Right lobe of liver (tissue), 6 donors: Measurements from ENCODE around the gene CBR4. TPM values are rescaled to one million over a fixed set of nuclear protein-coding genes. Genes with fewer than 3 reads are reported as not detected.

Experiments
- ATAC-seq, 4 donors: fragments of 200-7000 bp; cut with Tn5 transposase; one replicate each; pipeline ENCODE4 v1.9.1; 2020; ENCODE audit warnings: mild to moderate bottlenecking in 4 of 4, moderate library complexity in 4 of 4
- DNase-seq, 3 donors: peaks; one replicate each; pipeline ENCODE4 v3.0.0-alpha.2; 2020
- H3K27ac ChIP-seq, 3 donors: fragments of 200-600 bp; one replicate each; pipeline ENCODE4 v1.8.0; 2022
- H3K27me3 ChIP-seq, 2 donors: fragments of 200-600 bp; one replicate each; pipeline ENCODE4 v1.8.0; 2022
- H3K36me3 ChIP-seq, 4 donors: fragments of 200-600 bp; sonication (generic) in 1 of 4; one replicate each; pipeline versions ENCODE4 v1.5.1 to v1.8.0; 2017 to 2022; ENCODE audit warnings: control low read depth in 1 of 4
- H3K4me1 ChIP-seq, 4 donors: fragments of 200-600 bp; sonication (generic) in 1 of 4; one replicate each; pipeline versions ENCODE4 v1.5.1 to v1.8.0; 2017 to 2022; ENCODE audit warnings: control low read depth in 1 of 4
- H3K4me3 ChIP-seq, 3 donors: fragments of 200-600 bp; one replicate each; pipeline ENCODE4 v1.8.0; 2022
- H3K9me3 ChIP-seq, 4 donors: fragments of 200-600 bp; sonication (generic) in 1 of 4; one replicate each; pipeline versions ENCODE4 v1.5.1 to v1.8.0; 2017 to 2022; ENCODE audit warnings: control low read depth in 1 of 4
- CTCF ChIP-seq, 4 donors: fragments of 200-600 bp in 3 of 4; fragments of 450-650 bp in 1 of 4; IDR thresholded peaks; one replicate each; pipeline versions ENCODE4 v1.5.1 to v1.8.0; 2016 to 2022; ENCODE audit warnings: antibody characterized with exemption in 4 of 4, mild to moderate bottlenecking in 2 of 4
- POLR2A ChIP-seq: fragments of 450-650 bp; IDR thresholded peaks from one replicate; pipeline ENCODE4 v1.6.1; 2017; ENCODE audit warnings: antibody characterized with exemption, mild to moderate bottlenecking
- WGBS: methylation state at CpG from one replicate; pipeline ENCODE4 v1.1.6; 2018; ENCODE audit warnings: low coverage, low lambda C conversion rate; ENCODE audit not compliant: insufficient coverage; ENCODE audit errors: missing lambda C conversion rate; 5-methylcytosine and 5-hydroxymethylcytosine counted together
- intact Hi-C, 2 donors: fragments of 100-400 bp; cut with DNase I; formaldehyde crosslinking; loops; one replicate each; pipeline versions ENCODE4 v1.11.2 to v1.14.1; 2022
- total RNA-seq, 6 experiments: library from RNA; depleted of rRNA in 2 of 6; stranded (reverse); fragments of >200 nt in 2 of 6; fragmentation: NEBNext Ultra II Directional in 3 of 6; extraction: Animal tissue kit (Norgen Biotek cat#: 25700) in 3 of 6; gene quantifications; one replicate each; pipeline versions ENCODE4 v1.1.0 to v1.2.4, GENCODE V29; 2016 to 2023
- donor health status: DM: no; HTN: yes; CAD: no.
- donor health status: DM: no; HTN: no; CAD: no.
- donor health status: DM: no; HTN: no; CAD: no.
- donor health status: DM: no; HTN: yes; CAD: no.
- donor health status: DM: no; HTN: yes; CAD: no.

The CBR4 gene
- total RNA-seq, 6 experiments from 2014 or later, result 20.3 to 41.5 (median 22.7) TPM

GRCh38 chr4:169017971-169018370, 7.9 kb upstream of the CBR4 start:
- no peaks in the 10 kb centered on the region for H3K27me3 ChIP-seq

GRCh38 chr4:169015186-169015623, 5.2 kb upstream of the CBR4 start:
- intact Hi-C loops, result no loop called here
- ATAC-seq, result no peak
- no peaks in the 10 kb centered on the region for H3K9me3 ChIP-seq
- no peaks in the 10 kb centered on the region for H3K36me3 ChIP-seq
- no peaks in the 10 kb centered on the region for H3K27me3 ChIP-seq
- no peaks in the 10 kb centered on the region for H3K4me1 ChIP-seq
- H3K27ac ChIP-seq, result no peak overlapping the region
- H3K4me3 ChIP-seq, result no peak overlapping the region
- DNase-seq, result no peak
- TF ChIP-seq POLR2A (no peak), CTCF (IDR thresholded peaks at IDR 0.05) (no peak)
- whole genome bisulfite sequencing, result 52% methylated on average over 5 of the region's 5 CpGs

More at GRCh38 chr4:169017971-169018370, 7.9 kb upstream of the CBR4 start:
- intact Hi-C loops, result no loop called here
- 100% methylated on average over 2 of the region's 5 CpGs for WGBS
- ATAC-seq (no peak), DNase-seq (no peak)
- Histone ChIP-seq H3K9me3 (no peaks in the 10 kb centered on the region), H3K4me3 (no peak overlapping the region), H3K36me3 (no peaks in the 10 kb centered on the region), H3K4me1 (no peaks in the 10 kb centered on the region), H3K27ac (no peak overlapping the region)
- TF ChIP-seq CTCF (IDR thresholded peaks at IDR 0.05) (no peak), POLR2A (no peak)

GRCh38 chr4:169014586-169014985, 4.5 kb upstream of the CBR4 start:
- Histone ChIP-seq H3K36me3 (no peaks in the 10 kb centered on the region), H3K27ac (no peak overlapping the region), H3K4me1 (no peaks in the 10 kb centered on the region), H3K4me3 (no peak overlapping the region), H3K27me3 (no peaks in the 10 kb centered on the region), H3K9me3 (no peaks in the 10 kb centered on the region)
- DNase-seq (no peak), ATAC-seq (no peak)
- intact Hi-C loops, result no loop called here
- TF ChIP-seq POLR2A (no peak), CTCF (IDR thresholded peaks at IDR 0.05) (no peak)
- WGBS, result 25% methylated on average over 2 of the region's 2 CpGs

- ATAC-seq, result no peak
- WGBS, result 100% methylated on average over 1 of the region's 1 CpG
- TF ChIP-seq CTCF (IDR thresholded peaks at IDR 0.05) (no peak), POLR2A (no peak)
- intact Hi-C loops, result no loop called here
- H3K9me3 ChIP-seq, result no peaks in the 10 kb centered on the region
- no peaks in the 10 kb centered on the region for H3K27me3 ChIP-seq
- no peaks in the 10 kb centered on the region for H3K36me3 ChIP-seq
- no peak overlapping the region for H3K27ac ChIP-seq
- DNase-seq, result no peak
- no peak overlapping the region for H3K4me3 ChIP-seq
- H3K4me1 ChIP-seq, result peaks cover 0 to 9% (median 2%) of the 10 kb centered on the region in 4 donors
Measured at GRCh38 chr4:169013396-169013795, 3.3 kb upstream of the CBR4 start.

GRCh38 chr4:169012049-169012448, 2.0 kb upstream of the CBR4 start:
- ATAC-seq, result no peak
- 61% methylated on average over 2 of the region's 2 CpGs for WGBS
- intact Hi-C loops, result no loop called here
- Histone ChIP-seq H3K27ac (no peak overlapping the region), H3K4me1 (peaks cover 0 to 16% (median 6%) of the 10 kb centered on the region in 4 donors), H3K36me3 (no peaks in the 10 kb centered on the region), H3K9me3 (no peaks in the 10 kb centered on the region), H3K4me3 (no peak overlapping the region), H3K27me3 (no peaks in the 10 kb centered on the region)
- DNase-seq, result no peak
- no peak for TF ChIP-seq POLR2A
- TF ChIP-seq CTCF (IDR thresholded peaks at IDR 0.05), result no peak
